Heart left ventricle (tissue), 16 donors: ENCODE measurements around the gene KCNQ1. TPM values are rescaled to one million over a fixed set of nuclear protein-coding genes. Genes with fewer than 3 reads are reported as not detected.

Experiments used
- ATAC-seq, 4 donors: fragments of 200-7000 bp; cut with Tn5 transposase; one replicate each; pipeline ENCODE4 v1.9.1; 2020 to 2022; ENCODE audit warnings: moderate library complexity in 4 of 4, mild to moderate bottlenecking in 3 of 4, moderate number of reproducible peaks in 1 of 4
- DNase-seq, 5 donors: peaks; one replicate each; pipeline ENCODE4 v3.0.0-alpha.2; 2020
- H3K27ac ChIP-seq, 12 donors: fragments of 200-600 bp; sonication (generic) in 4 of 12; one replicate each; pipeline versions ENCODE4 v1.5.0 to v1.8.0; 2016 to 2022; ENCODE audit warnings: mild to moderate bottlenecking in 2 of 12
- H3K27me3 ChIP-seq, 9 donors: fragments of 200-600 bp; sonication (generic) in 2 of 9; one replicate each; pipeline versions ENCODE4 v1.5.1 to v1.8.0; 2016 to 2022; ENCODE audit warnings: mild to moderate bottlenecking in 3 of 9
- H3K36me3 ChIP-seq, 9 donors: fragments of 200-600 bp; sonication (generic) in 2 of 9; one replicate each; pipeline versions ENCODE4 v1.5.0 to v1.8.0; 2018 to 2022; ENCODE audit warnings: mild to moderate bottlenecking in 2 of 9
- H3K4me1 ChIP-seq, 12 donors: fragments of 200-600 bp; sonication (generic) in 4 of 12; one replicate each; pipeline versions ENCODE4 v1.5.0 to v1.8.0; 2016 to 2022; ENCODE audit warnings: mild to moderate bottlenecking in 3 of 12
- H3K4me3 ChIP-seq, 12 donors: fragments of 200-600 bp; sonication (generic) in 4 of 12; one replicate each; pipeline versions ENCODE4 v1.5.0 to v1.8.0; 2017 to 2022; ENCODE audit warnings: mild to moderate bottlenecking in 9 of 12, moderate library complexity in 4 of 12
- H3K9me3 ChIP-seq, 12 donors: fragments of 200-600 bp; sonication (generic) in 4 of 12; one replicate each; pipeline versions ENCODE4 v1.5.0 to v1.8.0; 2016 to 2022; ENCODE audit warnings: mild to moderate bottlenecking in 1 of 12
- CTCF ChIP-seq, 12 donors: fragments of 200-600 bp; sonication (generic) in 4 of 12; IDR thresholded peaks; one replicate each; pipeline versions ENCODE4 v1.5.0 to v1.8.0; 2018 to 2022; ENCODE audit warnings: antibody characterized with exemption in 12 of 12, mild to moderate bottlenecking in 5 of 12
- POLR2A ChIP-seq, 2 donors: fragments of 450-650 bp; IDR thresholded peaks; one replicate each; pipeline ENCODE4 v1.6.1; 2017; ENCODE audit warnings: antibody characterized with exemption in 2 of 2, mild to moderate bottlenecking in 2 of 2, moderate library complexity in 2 of 2
- WGBS, 4 donors: extraction: QIAGEN DNeasy Blood & Tissue Kit in 2 of 4; methylation state at CpG; one replicate each; pipeline versions ENCODE4 v1.1.5 to v1.1.7; 2013 to 2018; 5-methylcytosine and 5-hydroxymethylcytosine counted together
- intact Hi-C, 10 donors: fragments of 100-400 bp; cut with DNase I; formaldehyde crosslinking; loops; one replicate each; pipeline versions ENCODE4 v1.11.1 to v1.14.2; 2022
- polyA plus RNA-seq, 2 donors: library from polyadenylated mRNA; stranded (reverse); fragments of 200-250 nt; gene quantifications; one replicate each; pipeline ENCODE4 v1.2.3, GENCODE V29; 2013
- total RNA-seq, 9 donors: library from RNA; depleted of rRNA in 2 of 9; stranded (reverse); fragments of >200 nt in 2 of 9; fragmentation: NEBNext Ultra II Directional in 3 of 9; extraction: Animal tissue kit (Norgen Biotek cat#: 25700) in 3 of 9; gene quantifications; one replicate each; pipeline versions ENCODE4 v1.1.0 to v1.2.4, GENCODE V29; 2016 to 2023
- donor health status: ischemic (EF 13 %, LVEDD 7.1; RV severe dilation, severe dysfunction).
- donor health status: healthy with polysubstance abuse.
- donor health status: DM: no; HTN: yes; CAD: no.
- donor health status: DM: no; HTN: no; CAD: no.
- donor health status: ischemic (EF 25% LVEDD 6.9; RV normal size, moderate dysfunction).
- donor health status: ischemic (EF 25% LVEDD 5.7; RV mildly dilated, moderate dysfunction).
- donor health status: healthy.
- donor health status: DM: yes; HTN: yes; CAD: no.
- donor health status: ischemic (EF 35%, LVEDD 5.7; RV mildly dilated, moderate dysfunction).
- donor health status: nonischemic (EF 11% LVEDD 7.7; RV severe dilation, severe dysfunction).
- donor health status: DM: yes; HTN: yes; CAD: no.
- donor health status: PGD.
- donor health status: ischemic (EF 29% LVEDD 5.4; RV normal size, mild dysfunction).
- donor health status: nonischemic (EF 23%, LVEDD 6.1; RV moderate dilation, normal function).

KCNQ1 gene
- total and polyA plus RNA-seq, 11 donors: 18.6 to 42.4 (median 31.4) TPM

- WGBS, 4 donors: 64 to 83% (median 78%) methylated on average over 4 to 9 of the region's 9 CpGs
- TF ChIP-seq POLR2A (IDR thresholded peaks at IDR 0.05): no peak
- TF ChIP-seq CTCF (IDR thresholded peaks at IDR 0.05): no peak
- ATAC-seq (no peak), DNase-seq (peak in 1 of 5 donors; percentile 48)
- peak overlapping the region in 5 of 12 donors; percentile 17 to 93 (median 91) for H3K27ac ChIP-seq
- H3K4me3 ChIP-seq: no peak overlapping the region
- H3K27me3 ChIP-seq: no peaks in the 10 kb centered on the region
- H3K9me3 ChIP-seq: no peaks in the 10 kb centered on the region
- intact Hi-C loops: no loop called here
- H3K4me1 ChIP-seq: peaks cover 0 to 65% (median 27%) of the 10 kb centered on the region in 12 donors
- no peaks in the 10 kb centered on the region for H3K36me3 ChIP-seq
These were observed 21.4 kb downstream of the KCNQ1 start for GRCh38 chr11:2466069-2466801.

GRCh38 chr11:2466869-2467694 lies 22.3 kb downstream of the KCNQ1 start:
- DNase-seq (peak in 2 of 5 donors; percentile 8 to 61), ATAC-seq (no peak)
- Histone ChIP-seq H3K4me3 (no peak overlapping the region), H3K27ac (peak overlapping the region in 3 of 12 donors; percentile 91 to 93 (median 92)), H3K4me1 (peaks cover 0 to 57% (median 25%) of the 10 kb centered on the region in 12 donors), H3K27me3 (no peaks in the 10 kb centered on the region), H3K9me3 (no peaks in the 10 kb centered on the region), H3K36me3 (no peaks in the 10 kb centered on the region)
- 70 to 84% (median 77%) methylated on average over 11 to 16 of the region's 16 CpGs for WGBS, 4 donors
- intact Hi-C loops: no loop called here
- TF ChIP-seq POLR2A (IDR thresholded peaks at IDR 0.05) (no peak), CTCF (IDR thresholded peaks at IDR 0.05) (no peak)

GRCh38 chr11:2467695-2468055 lies 22.9 kb downstream of the KCNQ1 start:
- no peak overlapping the region for H3K4me3 ChIP-seq
- ATAC-seq (no peak), DNase-seq (no peak)
- H3K9me3 ChIP-seq: no peaks in the 10 kb centered on the region
- no peaks in the 10 kb centered on the region for H3K36me3 ChIP-seq
- no peak for TF ChIP-seq CTCF (IDR thresholded peaks at IDR 0.05)
- no peak for TF ChIP-seq POLR2A (IDR thresholded peaks at IDR 0.05)
- intact Hi-C loops: no loop called here
- no peak overlapping the region for H3K27ac ChIP-seq
- H3K27me3 ChIP-seq: no peaks in the 10 kb centered on the region
- H3K4me1 ChIP-seq: peaks cover 0 to 51% (median 23%) of the 10 kb centered on the region in 12 donors
- 86 to 92% (median 92%) methylated on average over 4 to 7 of the region's 7 CpGs for WGBS, 4 donors
